HG03521 (cell line): Measurements from ENCODE around the gene RNF213.

Experiments
- ATAC-seq: cut with Tn5 transposase; IDR thresholded peaks from one replicate; pipeline ENCODE4 v1.9.1; 2021; ENCODE audit warnings: mild to moderate bottlenecking, moderate library complexity; ENCODE audit not compliant: unreplicated experiment

Gene RNF213

GRCh38 chr17:80413771-80414507 lies 153.3 kb downstream of the RNF213 start:
- ATAC-seq = no peak

GRCh38 chr17:80414508-80414802 lies 153.8 kb downstream of the RNF213 start:
- ATAC-seq = no peak

- ATAC-seq = peak; percentile 92
Measured at GRCh38 chr17:80414803-80415625, 154.4 kb downstream of the RNF213 start, which contains the start of gene ENDOV. TSS of gene ENDOV (plus strand) at chr17:80415167. CDS start at chr17:80415195, 28 bp downstream.

GRCh38 chr17:80415626-80416137 lies 155.0 kb downstream of the RNF213 start:
- ATAC-seq = no peak

GRCh38 chr17:80416260-80416939 lies 155.7 kb downstream of the RNF213 start:
- ATAC-seq = no peak

- ATAC-seq = no peak
Measured at GRCh38 chr17:80416940-80417293, 156.3 kb downstream of the RNF213 start.

GRCh38 chr17:80418589-80418988 lies 157.9 kb downstream of the RNF213 start:
- no peak for ATAC-seq

- no peak for ATAC-seq
Measured at GRCh38 chr17:80419255-80419654, 158.6 kb downstream of the RNF213 start.

- ATAC-seq = no peak
Measured at GRCh38 chr17:80421381-80422090, 160.9 kb downstream of the RNF213 start.

- no peak for ATAC-seq
Measured at GRCh38 chr17:80422276-80422675, 161.6 kb downstream of the RNF213 start.

GRCh38 chr17:80422981-80423380 lies 162.3 kb downstream of the RNF213 start:
- no peak for ATAC-seq

GRCh38 chr17:80423536-80424225 lies 163.0 kb downstream of the RNF213 start:
- ATAC-seq = no peak

- ATAC-seq = no peak
Measured at GRCh38 chr17:80424261-80424660, 163.6 kb downstream of the RNF213 start.

- ATAC-seq = no peak
Measured at GRCh38 chr17:80424878-80425765, 164.5 kb downstream of the RNF213 start.

GRCh38 chr17:80425835-80426426 lies 165.3 kb downstream of the RNF213 start:
- no peak for ATAC-seq

GRCh38 chr17:80426671-80427326 lies 166.1 kb downstream of the RNF213 start:
- ATAC-seq = peak; percentile 51

GRCh38 chr17:80427366-80428282 lies 167.0 kb downstream of the RNF213 start:
- ATAC-seq = no peak
